ENCODE measurements around the gene FHOD1. TPM values are rescaled to one million over a fixed set of nuclear protein-coding genes. Genes with fewer than 3 reads are reported as not detected.

The FHOD1 gene
- total and polyA plus RNA-seq, 9 of the 15 experiments (the other 6 are each of a cell fraction or from before 2014, with no cell fraction given), result 18.7 to 126 (median 32.3) TPM

GRCh38 chr16:67246081-67246755 is 1.1 kb downstream of the FHOD1 start (continued):
- TF ChIP-seq, protein P1, sequence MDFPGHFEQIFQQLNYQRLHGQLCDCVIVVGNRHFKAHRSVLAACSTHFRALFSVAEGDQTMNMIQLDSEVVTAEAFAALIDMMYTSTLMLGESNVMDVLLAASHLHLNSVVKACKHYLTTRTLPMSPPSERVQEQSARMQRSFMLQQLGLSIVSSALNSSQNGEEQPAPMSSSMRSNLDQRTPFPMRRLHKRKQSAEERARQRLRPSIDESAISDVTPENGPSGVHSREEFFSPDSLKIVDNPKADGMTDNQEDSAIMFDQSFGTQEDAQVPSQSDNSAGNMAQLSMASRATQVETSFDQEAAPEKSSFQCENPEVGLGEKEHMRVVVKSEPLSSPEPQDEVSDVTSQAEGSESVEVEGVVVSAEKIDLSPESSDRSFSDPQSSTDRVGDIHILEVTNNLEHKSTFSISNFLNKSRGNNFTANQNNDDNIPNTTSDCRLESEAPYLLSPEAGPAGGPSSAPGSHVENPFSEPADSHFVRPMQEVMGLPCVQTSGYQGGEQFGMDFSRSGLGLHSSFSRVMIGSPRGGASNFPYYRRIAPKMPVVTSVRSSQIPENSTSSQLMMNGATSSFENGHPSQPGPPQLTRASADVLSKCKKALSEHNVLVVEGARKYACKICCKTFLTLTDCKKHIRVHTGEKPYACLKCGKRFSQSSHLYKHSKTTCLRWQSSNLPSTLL (IDR thresholded peaks at IDR 0.05), result no peak
- TF ChIP-seq ZNF589 (CRISPR knock-in tag; IDR thresholded peaks at IDR 0.05; ENCODE audit: low read depth) (peak; percentile 59; the same call in 1 of the 2 replicates), SREBF1 (IDR thresholded peaks at IDR 0.05; ENCODE audit: borderline replicate concordance, low read depth, low read length) (no peak), COPS2 (conservative IDR thresholded peaks at IDR 0.05) (no peak), KLF6 (CRISPR knock-in tag; IDR thresholded peaks at IDR 0.05; ENCODE audit: borderline replicate concordance) (no peak), PCBP1 (IDR thresholded peaks at IDR 0.05; ENCODE audit: low read depth, low read length, poor library complexity, severe bottlenecking) (no peak), ZKSCAN8 (CRISPR knock-in tag; IDR thresholded peaks at IDR 0.05) (no peak; the same call in 1 of the 2 replicates), ZNF79 (CRISPR knock-in tag; IDR thresholded peaks at IDR 0.05; ENCODE audit: low read depth) (no peak), NEUROD1 (IDR thresholded peaks at IDR 0.05; ENCODE audit: borderline replicate concordance, low read depth, low read length, partially characterized antibody) (no peak), KLF13 (tag; IDR thresholded peaks at IDR 0.05; ENCODE audit: borderline replicate concordance, low read depth) (no peak), SNIP1 (IDR thresholded peaks at IDR 0.05; ENCODE audit: low read depth) (no peak), RBM34 (IDR thresholded peaks at IDR 0.05; ENCODE audit: borderline replicate concordance, insufficient read depth, low read length) (no peak), NR1H2 (CRISPR knock-in tag; IDR thresholded peaks at IDR 0.05) (no peak), FOXA3 (CRISPR knock-in tag; conservative IDR thresholded peaks at IDR 0.05 in 1 of 2, IDR thresholded peaks at IDR 0.05 in 1 of 2) (peak in 1 of 2 experiments; percentile 75; a peak in 2 of 4 replicates), HDAC8 (tag; IDR thresholded peaks at IDR 0.05) (no peak), SMARCE1 (IDR thresholded peaks at IDR 0.05) (peak; percentile 42; the same call in 1 of the 2 replicates), PREB (CRISPR knock-in tag; IDR thresholded peaks at IDR 0.05) (no peak), ZBTB49 (CRISPR knock-in tag; IDR thresholded peaks at IDR 0.05; ENCODE audit: borderline replicate concordance) (0 out of 2 replicates have a peak, but pooled peaks have one; percentile 44)
- TF ChIP-seq, protein P2, sequence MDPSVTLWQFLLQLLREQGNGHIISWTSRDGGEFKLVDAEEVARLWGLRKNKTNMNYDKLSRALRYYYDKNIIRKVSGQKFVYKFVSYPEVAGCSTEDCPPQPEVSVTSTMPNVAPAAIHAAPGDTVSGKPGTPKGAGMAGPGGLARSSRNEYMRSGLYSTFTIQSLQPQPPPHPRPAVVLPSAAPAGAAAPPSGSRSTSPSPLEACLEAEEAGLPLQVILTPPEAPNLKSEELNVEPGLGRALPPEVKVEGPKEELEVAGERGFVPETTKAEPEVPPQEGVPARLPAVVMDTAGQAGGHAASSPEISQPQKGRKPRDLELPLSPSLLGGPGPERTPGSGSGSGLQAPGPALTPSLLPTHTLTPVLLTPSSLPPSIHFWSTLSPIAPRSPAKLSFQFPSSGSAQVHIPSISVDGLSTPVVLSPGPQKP (CRISPR knock-in tag; IDR thresholded peaks at IDR 0.05), result no peak

Data from K562 (cell line).